Astrocyte of the spinal cord (primary cell): ENCODE data around the gene NKAIN1.

Experiments used
- DNase-seq: peaks from one replicate; pipeline ENCODE4 v3.0.0; 2011; ENCODE audit warnings: low read depth, low spot score
- H3K4me3 ChIP-seq: 2 replicates; pipeline ENCODE4 v1.5.1; 2011; ENCODE audit warnings: low read depth, mild to moderate bottlenecking, low read length, moderate library complexity
- in situ Hi-C: cut with HindIII; loops from 2 replicates; pipeline ENCODE4 v1.10.0; 2017; ENCODE audit warnings: low sequenced_read_pairs
- TF ChIP-seq, protein P1 (sequence below): IDR thresholded peaks from 2 replicates; pipeline ENCODE4 v1.5.1; 2012; ENCODE audit warnings: low read depth, mild to moderate bottlenecking, low read length, inconsistent platforms

NKAIN1 gene

DNA sequence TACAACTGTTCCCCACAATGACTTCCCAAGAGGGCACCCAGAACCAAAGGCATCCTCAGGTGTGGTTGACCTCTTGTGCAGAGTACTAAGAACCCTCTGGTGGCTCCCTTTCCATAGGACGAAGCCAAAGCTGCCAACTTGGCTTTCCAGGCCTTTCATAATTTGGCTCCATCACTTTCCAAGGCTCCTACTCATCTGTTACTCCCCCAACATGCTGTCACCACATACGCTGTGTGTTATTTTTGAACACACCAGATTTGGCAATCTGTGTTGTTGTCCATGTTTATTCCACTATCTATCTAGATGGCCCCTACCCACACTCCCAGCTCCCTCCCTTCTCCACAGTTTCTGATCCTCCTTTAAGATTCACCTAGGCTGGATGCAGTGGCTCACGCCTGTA is 10.2 kb upstream of the NKAIN1 start:
- no peak for DNase-seq
- TF ChIP-seq, protein P1, sequence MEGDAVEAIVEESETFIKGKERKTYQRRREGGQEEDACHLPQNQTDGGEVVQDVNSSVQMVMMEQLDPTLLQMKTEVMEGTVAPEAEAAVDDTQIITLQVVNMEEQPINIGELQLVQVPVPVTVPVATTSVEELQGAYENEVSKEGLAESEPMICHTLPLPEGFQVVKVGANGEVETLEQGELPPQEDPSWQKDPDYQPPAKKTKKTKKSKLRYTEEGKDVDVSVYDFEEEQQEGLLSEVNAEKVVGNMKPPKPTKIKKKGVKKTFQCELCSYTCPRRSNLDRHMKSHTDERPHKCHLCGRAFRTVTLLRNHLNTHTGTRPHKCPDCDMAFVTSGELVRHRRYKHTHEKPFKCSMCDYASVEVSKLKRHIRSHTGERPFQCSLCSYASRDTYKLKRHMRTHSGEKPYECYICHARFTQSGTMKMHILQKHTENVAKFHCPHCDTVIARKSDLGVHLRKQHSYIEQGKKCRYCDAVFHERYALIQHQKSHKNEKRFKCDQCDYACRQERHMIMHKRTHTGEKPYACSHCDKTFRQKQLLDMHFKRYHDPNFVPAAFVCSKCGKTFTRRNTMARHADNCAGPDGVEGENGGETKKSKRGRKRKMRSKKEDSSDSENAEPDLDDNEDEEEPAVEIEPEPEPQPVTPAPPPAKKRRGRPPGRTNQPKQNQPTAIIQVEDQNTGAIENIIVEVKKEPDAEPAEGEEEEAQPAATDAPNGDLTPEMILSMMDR: no peak
- H3K4me3 ChIP-seq: no peak overlapping the region
- in situ Hi-C loops: no loop called here

GRCh38 chr1:31248276-31248675 is 8.6 kb upstream of the NKAIN1 start:
- H3K4me3 ChIP-seq: no peak overlapping the region
- TF ChIP-seq, protein P1: no peak
- no peak for DNase-seq
- in situ Hi-C loops: no loop called here

DNA sequence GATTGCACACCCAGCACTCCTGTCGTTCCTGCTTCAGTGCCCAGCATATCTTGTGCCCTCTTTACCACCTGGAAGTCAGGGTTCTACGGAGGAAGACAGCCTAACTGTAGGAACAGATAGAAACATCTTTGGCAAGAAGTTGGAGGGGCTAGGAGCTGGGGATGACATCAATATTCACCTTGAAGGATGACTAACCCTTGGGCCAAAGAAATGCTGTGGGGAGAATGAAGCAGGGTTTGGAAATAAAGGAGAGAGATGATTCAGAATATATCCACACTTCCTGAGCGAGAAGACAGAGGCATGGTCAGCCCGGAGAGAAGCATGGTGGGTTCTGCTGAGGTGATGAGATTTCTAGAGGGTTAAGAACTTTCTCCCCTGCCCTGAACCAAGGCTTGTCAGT is 4.6 kb upstream of the NKAIN1 start:
- H3K4me3 ChIP-seq: no peak overlapping the region
- DNase-seq: no peak
- TF ChIP-seq, protein P1: no peak
- in situ Hi-C loops: no loop called here

DNA sequence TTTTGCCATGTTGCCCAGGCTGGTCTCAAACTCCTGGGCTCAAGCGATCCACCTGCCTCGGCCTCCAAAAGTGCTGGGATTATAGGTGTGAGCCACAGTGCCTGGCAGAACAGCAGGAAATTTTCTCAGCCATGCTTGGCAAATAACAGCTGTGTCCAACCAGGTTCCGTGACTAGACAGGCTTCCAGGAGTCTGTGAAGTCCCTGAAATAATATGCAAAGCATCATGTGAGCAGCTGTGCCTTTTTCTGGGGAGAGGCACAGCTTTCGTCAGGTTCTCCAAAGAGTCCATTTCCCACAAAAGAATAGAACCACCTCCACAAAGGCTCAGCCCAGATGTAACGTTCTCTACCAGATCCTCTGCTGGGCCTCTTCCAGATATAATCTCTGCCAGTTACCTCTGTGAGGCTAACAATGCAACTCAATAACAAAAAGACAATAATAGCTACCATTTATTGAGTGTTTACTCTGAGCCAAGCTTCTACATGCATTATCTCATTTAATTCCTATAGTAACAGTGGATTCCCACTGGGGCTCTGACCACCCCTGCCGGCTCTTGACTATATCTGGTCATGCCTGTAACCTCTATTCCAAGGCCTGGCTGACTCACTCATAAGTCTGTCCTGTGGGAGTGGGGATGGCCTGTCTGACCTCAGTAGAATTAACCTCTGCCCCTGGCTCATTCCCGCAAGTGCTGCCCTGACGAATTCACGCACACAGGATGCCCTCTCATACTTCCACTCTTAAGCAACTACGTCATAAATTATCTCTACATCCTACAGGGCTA is 4.0 kb upstream of the NKAIN1 start:
- in situ Hi-C loops: no loop called here
- TF ChIP-seq, protein P1: no peak
- H3K4me3 ChIP-seq: no peak overlapping the region
- DNase-seq: peak; percentile 7

GRCh38 chr1:31241321-31241720 is 1.6 kb upstream of the NKAIN1 start:
- TF ChIP-seq, protein P1: no peak
- in situ Hi-C loops: no loop called here
- no peak for DNase-seq
- no peak overlapping the region for H3K4me3 ChIP-seq

DNA sequence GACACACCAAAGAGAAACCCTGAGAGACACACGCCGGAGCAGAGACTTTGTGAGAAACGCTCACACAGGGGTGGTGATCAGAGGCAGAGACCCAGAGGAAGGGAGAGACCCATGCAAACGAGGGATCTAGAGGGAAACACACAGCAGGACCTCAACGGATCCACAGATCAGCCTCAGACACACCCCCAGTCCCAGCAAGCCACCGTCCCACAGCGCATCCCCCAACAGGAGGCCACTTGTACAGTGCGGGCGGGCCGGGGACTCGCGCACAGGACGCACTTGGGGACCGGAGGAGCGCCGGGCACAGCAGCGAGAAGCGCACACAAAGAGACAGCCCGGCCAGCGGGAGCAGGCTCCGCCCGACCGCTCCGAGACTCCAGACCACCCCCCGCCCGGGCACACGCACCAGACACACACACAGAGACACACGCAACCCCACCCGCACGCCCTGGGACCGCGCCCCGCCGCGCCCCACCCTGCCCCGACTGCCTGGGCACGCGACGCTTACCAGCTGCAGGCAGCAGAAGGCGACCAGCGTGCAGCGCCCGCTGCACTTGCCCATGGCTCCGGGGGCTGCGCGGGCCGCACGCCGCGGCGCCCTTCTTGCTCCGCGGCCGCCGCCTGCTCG is 587 bp downstream of the NKAIN1 start:
- peak overlapping the region; percentile 12 for H3K4me3 ChIP-seq
- in situ Hi-C loops: no loop called here
- TF ChIP-seq, protein P1: no peak
- DNase-seq: peak; percentile 5
